ENCODE data around the gene CDC42.

Gene CDC42

GRCh38 chr1:22127731-22128130, 75.2 kb downstream of the CDC42 start:
- no peak for TF ChIP-seq CTCF (IDR thresholded peaks at IDR 0.05; ENCODE audit: extremely low read depth, insufficient read depth, missing control alignments)
- in situ Hi-C loops (cut with MboI; ENCODE audit: low pct_unique_long_range_greater_than_20kb, low sequenced_read_pairs, unreplicated experiment), result loop anchor here (25.0 kb wide), 1 partner anchor 510 kb away; the partner anchor contains the start of genes C1QA and C1QC
- DNase-seq (ENCODE audit: low spot score), result no peak

- no peak for DNase-seq (ENCODE audit: low spot score)
- in situ Hi-C loops (cut with MboI; ENCODE audit: low pct_unique_long_range_greater_than_20kb, low sequenced_read_pairs, unreplicated experiment), result loop anchor here (25.0 kb wide), 1 partner anchor 509 kb away; the partner anchor contains the start of genes C1QA and C1QC
- TF ChIP-seq CTCF (IDR thresholded peaks at IDR 0.05; ENCODE audit: extremely low read depth, insufficient read depth, missing control alignments), result no peak
Observed at GRCh38 chr1:22128392-22128791, 75.9 kb downstream of the CDC42 start.

GRCh38 chr1:22129501-22130117, 77.1 kb downstream of the CDC42 start:
- TF ChIP-seq CTCF (IDR thresholded peaks at IDR 0.05; ENCODE audit: extremely low read depth, insufficient read depth, missing control alignments), result no peak
- DNase-seq (ENCODE audit: low spot score), result no peak
- in situ Hi-C loops (cut with MboI; ENCODE audit: low pct_unique_long_range_greater_than_20kb, low sequenced_read_pairs, unreplicated experiment), result loop anchor here (10.0 to 25.0 kb wide), 2 partner anchors 155 to 508 kb away; partner anchors contain the start of genes C1QA and C1QC

- no peak for DNase-seq (ENCODE audit: low spot score)
- in situ Hi-C loops (cut with MboI; ENCODE audit: low pct_unique_long_range_greater_than_20kb, low sequenced_read_pairs, unreplicated experiment), result loop anchor here (10.0 to 25.0 kb wide), 2 partner anchors 154 to 506 kb away; partner anchors contain the start of genes C1QA and C1QC
- TF ChIP-seq CTCF (IDR thresholded peaks at IDR 0.05; ENCODE audit: extremely low read depth, insufficient read depth, missing control alignments), result no peak
Observed at GRCh38 chr1:22131062-22131461, 78.6 kb downstream of the CDC42 start.

- peak; percentile 96 for TF ChIP-seq CTCF (IDR thresholded peaks at IDR 0.05; ENCODE audit: extremely low read depth, insufficient read depth, missing control alignments)
- DNase-seq (ENCODE audit: low spot score), result peak; percentile 90
- in situ Hi-C loops (cut with MboI; ENCODE audit: low pct_unique_long_range_greater_than_20kb, low sequenced_read_pairs, unreplicated experiment), result loop anchor here (10.0 to 25.0 kb wide), 2 partner anchors 153 to 505 kb away; partner anchors contain the start of genes C1QA and C1QC
Observed at GRCh38 chr1:22131875-22132486, 79.5 kb downstream of the CDC42 start.

GRCh38 chr1:22132517-22133235, 80.2 kb downstream of the CDC42 start:
- no peak for TF ChIP-seq CTCF (IDR thresholded peaks at IDR 0.05; ENCODE audit: extremely low read depth, insufficient read depth, missing control alignments)
- DNase-seq (ENCODE audit: low spot score), result no peak
- in situ Hi-C loops (cut with MboI; ENCODE audit: low pct_unique_long_range_greater_than_20kb, low sequenced_read_pairs, unreplicated experiment), result loop anchor here (10.0 to 25.0 kb wide), 2 partner anchors 152 to 505 kb away; partner anchors contain the start of genes C1QA and C1QC

All from GM13977 (cell line).